Gastrocnemius medialis (tissue), 4 donors: ENCODE data around the gene CD151. TPM values are rescaled to one million over a fixed set of nuclear protein-coding genes. Genes with fewer than 3 reads are reported as not detected.

Experiments
- ATAC-seq, 2 donors: fragments of 150-250 bp; one replicate each; pipeline ENCODE4 v1.9.1; 2016
- DNase-seq, 2 donors: peaks; one replicate each; pipeline ENCODE4 v3.0.0-alpha.2; 2019
- H3K27ac ChIP-seq, 4 donors: fragments of 200-600 bp; sonication (generic); 1 replicate in 1 of 4; 2 replicates in 3 of 4; pipeline ENCODE4 v1.5.1; 2016 to 2018; ENCODE audit warnings: mild to moderate bottlenecking in 2 of 4, moderate library complexity in 1 of 4
- H3K27me3 ChIP-seq, 3 donors: fragments of 200-600 bp; sonication (generic) in 2 of 3; 1 replicate in 1 of 3; 2 replicates in 2 of 3; pipeline versions ENCODE4 v1.5.1 to v1.6.0; 2016 to 2019; ENCODE audit warnings: mild to moderate bottlenecking in 1 of 3, moderate library complexity in 1 of 3
- H3K36me3 ChIP-seq, 2 donors: fragments of 200-600 bp; sonication (generic) in 1 of 2; one replicate each; pipeline ENCODE4 v1.5.1; 2017 to 2018
- H3K4me1 ChIP-seq, 2 donors: fragments of 200-600 bp; sonication (generic) in 1 of 2; one replicate each; pipeline ENCODE4 v1.5.1; 2016 to 2017; ENCODE audit warnings: mild to moderate bottlenecking in 2 of 2
- H3K4me3 ChIP-seq, 4 donors: fragments of 200-600 bp; sonication (generic) in 3 of 4; 1 replicate in 1 of 4; 2 replicates in 3 of 4; pipeline ENCODE4 v1.5.1; 2016 to 2019; ENCODE audit warnings: mild to moderate bottlenecking in 2 of 4
- H3K9me3 ChIP-seq, 3 donors: fragments of 200-600 bp; sonication (generic) in 2 of 3; 1 replicate in 1 of 3; 2 replicates in 2 of 3; pipeline ENCODE4 v1.5.1; 2016 to 2019
- CTCF ChIP-seq, 5 experiments: fragments of 450-650 bp in 3 of 5; fragments of 200-600 bp in 2 of 5; sonication (generic) in 2 of 5; IDR thresholded peaks in 4 of 5; conservative IDR thresholded peaks in 1 of 5; 1 replicate in 4 of 5; 2 replicates in 1 of 5; pipeline ENCODE4 v1.5.1; 2016 to 2019; ENCODE audit warnings: antibody characterized with exemption in 5 of 5, mild to moderate bottlenecking in 3 of 5, moderate library complexity in 3 of 5
- POLR2A ChIP-seq, 2 donors: fragments of 450-650 bp; IDR thresholded peaks; one replicate each; pipeline ENCODE4 v1.6.1; 2017; ENCODE audit warnings: antibody characterized with exemption in 2 of 2, mild to moderate bottlenecking in 2 of 2, moderate library complexity in 2 of 2
- in situ Hi-C, 4 donors: fragments of 200-750 bp; cut with MboI; loops; one replicate each; pipeline versions ENCODE4 v1.15.0 to v1.8.0; 2017; ENCODE audit warnings: low sequenced_read_pairs in 4 of 4
- intact Hi-C: fragments of 100-400 bp; cut with DNase I; formaldehyde crosslinking; loops from one replicate; pipeline ENCODE4 v1.15.1; 2023; ENCODE audit warnings: low total_unique reads
- total RNA-seq, 4 donors: library from RNA; depleted of rRNA; stranded (reverse); fragments of >200 nt; gene quantifications; one replicate each; pipeline versions ENCODE4 v1.1.0 to v1.2.3, GENCODE V29; 2016

The CD151 gene
- total RNA-seq, 4 donors from 2014 or later = 77.0 to 206 (median 169) TPM

DNA sequence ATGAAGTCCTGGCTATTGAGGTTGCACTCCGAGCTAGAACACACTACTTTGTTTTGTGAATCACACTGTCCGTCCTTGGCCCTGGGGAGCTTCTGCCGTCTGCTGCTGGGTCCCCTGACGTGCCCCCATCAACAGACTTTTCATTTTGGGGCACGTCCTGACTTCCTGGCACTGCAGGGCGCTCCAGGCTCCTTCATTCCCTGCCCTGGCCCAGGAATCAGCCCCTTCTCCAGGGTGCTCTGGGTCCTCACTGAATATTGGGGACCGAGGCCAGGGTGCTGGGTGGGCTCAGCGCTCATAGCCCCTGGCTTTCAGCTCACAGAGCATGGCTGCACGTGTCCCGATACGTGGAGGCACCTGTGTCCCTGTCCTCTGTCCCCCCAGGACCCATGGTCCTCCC is 32.1 kb downstream of the CD151 start:
- Histone ChIP-seq H3K27ac (no peak overlapping the region), H3K36me3 (peaks cover 0 to 8% of the 10 kb centered on the region in 2 donors), H3K27me3 (no peaks in the 10 kb centered on the region), H3K9me3 (no peaks in the 10 kb centered on the region), H3K4me1 (peaks cover 0 to under 1% of the 10 kb centered on the region in 2 donors), H3K4me3 (no peak overlapping the region)
- in situ Hi-C loops = no loop called here
- no peak for TF ChIP-seq CTCF (IDR thresholded peaks at IDR 0.05 in 4 of 5, conservative IDR thresholded peaks at IDR 0.05 in 1 of 5)
- no peak for TF ChIP-seq POLR2A (IDR thresholded peaks at IDR 0.05)
- DNase-seq (no peak), ATAC-seq (no peak)
- intact Hi-C loops = no loop called here

DNA sequence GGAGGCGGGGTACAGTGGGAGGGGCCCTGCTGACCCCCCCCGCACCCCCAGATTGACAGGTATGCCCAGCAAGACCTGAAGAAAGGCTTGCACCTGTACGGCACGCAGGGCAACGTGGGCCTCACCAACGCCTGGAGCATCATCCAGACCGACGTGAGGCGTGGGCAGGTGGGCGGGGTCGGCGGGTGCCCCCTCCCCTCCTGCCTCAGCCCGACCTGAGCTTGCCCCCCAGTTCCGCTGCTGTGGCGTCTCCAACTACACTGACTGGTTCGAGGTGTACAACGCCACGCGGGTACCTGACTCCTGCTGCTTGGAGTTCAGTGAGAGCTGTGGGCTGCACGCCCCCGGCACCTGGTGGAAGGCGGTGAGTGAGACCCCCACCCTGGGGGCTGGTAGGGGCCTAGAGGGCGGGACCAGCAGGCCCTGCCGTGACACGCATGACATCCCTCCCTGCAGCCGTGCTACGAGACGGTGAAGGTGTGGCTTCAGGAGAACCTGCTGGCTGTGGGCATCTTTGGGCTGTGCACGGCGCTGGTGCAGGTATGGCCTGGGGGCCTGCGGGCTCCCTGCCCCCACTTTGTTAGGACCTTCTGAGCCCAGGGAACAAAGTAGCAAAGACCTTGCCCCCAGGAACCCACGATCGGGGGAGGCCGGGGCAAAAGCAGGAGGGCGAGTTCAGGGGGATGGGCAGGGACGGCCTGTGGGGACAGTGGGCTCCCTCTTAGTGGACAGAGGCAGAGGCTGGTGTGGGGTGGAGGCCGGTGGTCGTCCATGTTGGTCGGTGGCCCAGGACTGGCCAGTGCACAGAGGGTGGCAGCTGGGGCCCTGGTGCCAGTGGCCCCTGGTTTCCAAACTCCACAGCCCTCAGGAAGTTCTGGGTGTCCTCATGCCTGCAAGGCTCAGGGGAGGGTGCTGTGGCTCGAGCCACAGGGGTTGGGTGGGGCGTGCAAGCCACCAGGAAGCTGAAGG is 33.0 kb downstream of the CD151 start:
- TF ChIP-seq POLR2A (IDR thresholded peaks at IDR 0.05) (no peak), CTCF (IDR thresholded peaks at IDR 0.05 in 4 of 5, conservative IDR thresholded peaks at IDR 0.05 in 1 of 5) (no peak)
- intact Hi-C loops = no loop called here
- in situ Hi-C loops = no loop called here
- Histone ChIP-seq H3K4me3 (no peak overlapping the region), H3K27me3 (no peaks in the 10 kb centered on the region), H3K9me3 (no peaks in the 10 kb centered on the region), H3K27ac (no peak overlapping the region), H3K36me3 (peaks cover 0 to 8% of the 10 kb centered on the region in 2 donors), H3K4me1 (no peaks in the 10 kb centered on the region)
- ATAC-seq (no peak), DNase-seq (no peak)

- Histone ChIP-seq H3K36me3 (peaks cover 0 to 8% of the 10 kb centered on the region in 2 donors), H3K4me1 (no peaks in the 10 kb centered on the region), H3K27me3 (no peaks in the 10 kb centered on the region), H3K9me3 (no peaks in the 10 kb centered on the region), H3K27ac (no peak overlapping the region), H3K4me3 (no peak overlapping the region)
- no peak for DNase-seq
- intact Hi-C loops = no loop called here
- in situ Hi-C loops = no loop called here
- ATAC-seq = no peak
- no peak for TF ChIP-seq CTCF (IDR thresholded peaks at IDR 0.05 in 4 of 5, conservative IDR thresholded peaks at IDR 0.05 in 1 of 5)
- no peak for TF ChIP-seq POLR2A (IDR thresholded peaks at IDR 0.05)
These were observed 33.7 kb downstream of the CD151 start for GRCh38 chr11:866481-866880.

DNA sequence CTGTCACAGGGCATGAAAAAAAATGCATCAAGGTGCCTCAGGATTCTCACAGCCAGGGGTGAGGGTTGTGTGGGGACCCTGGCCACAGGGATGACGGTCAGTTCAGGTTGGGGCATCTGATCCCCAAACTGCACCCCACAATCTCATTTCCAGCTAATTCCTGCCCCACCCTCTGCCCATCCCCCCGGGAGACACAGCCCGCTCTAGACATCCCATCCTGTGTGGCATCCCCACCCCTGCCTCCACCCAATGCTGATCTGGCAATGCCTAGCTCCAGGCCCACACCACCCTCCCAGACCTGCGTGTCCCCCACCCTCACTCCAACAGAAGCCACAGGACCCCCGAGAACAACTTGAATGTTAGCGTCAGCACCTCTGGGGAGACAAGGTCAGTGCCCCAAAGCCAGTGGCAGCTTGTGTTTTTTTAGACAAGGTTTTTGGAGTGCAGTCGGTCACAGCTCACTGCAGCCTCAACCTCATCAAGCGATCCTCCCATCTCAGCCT is 35.2 kb downstream of the CD151 start:
- Histone ChIP-seq H3K9me3 (no peaks in the 10 kb centered on the region), H3K27ac (no peak overlapping the region), H3K4me3 (no peak overlapping the region), H3K4me1 (no peaks in the 10 kb centered on the region), H3K36me3 (peaks cover 0 to 8% of the 10 kb centered on the region in 2 donors), H3K27me3 (no peaks in the 10 kb centered on the region)
- DNase-seq (no peak), ATAC-seq (no peak)
- TF ChIP-seq CTCF (IDR thresholded peaks at IDR 0.05 in 4 of 5, conservative IDR thresholded peaks at IDR 0.05 in 1 of 5) (no peak), POLR2A (IDR thresholded peaks at IDR 0.05) (no peak)
- in situ Hi-C loops (no loop called here), intact Hi-C loops (no loop called here)
